ENCODE data around the gene SMAD7. TPM values are rescaled to one million over a fixed set of nuclear protein-coding genes. Genes with fewer than 3 reads are reported as not detected.
A peak's percentile ranks its signal among the peaks of the same experiment; 100 is the strongest.

The SMAD7 gene
- total RNA-seq, 1 donor from 2014 or later, result 61.2 TPM

GRCh38 chr18:48975120-48975816 lies 24.5 kb upstream of the SMAD7 start:
- H3K27ac Mint-ChIP-seq (ENCODE audit: unreplicated experiment), result peak overlapping the region; percentile 75
- H3K36me3 Mint-ChIP-seq (ENCODE audit: low read depth), result no peaks in the 10 kb centered on the region
- peak overlapping the region; percentile 67 for H3K4me3 Mint-ChIP-seq (ENCODE audit: unreplicated experiment)
- peaks cover 20% of the 10 kb centered on the region for H3K4me1 Mint-ChIP-seq (ENCODE audit: low read depth)
- peak; percentile 15 for TF ChIP-seq CTCF (IDR thresholded peaks at IDR 0.05)
- no peaks in the 10 kb centered on the region for H3K9me3 Mint-ChIP-seq (ENCODE audit: low read depth)
- no peak for DNase-seq (ENCODE audit: low spot score)
- H3K27me3 Mint-ChIP-seq (ENCODE audit: low read depth), result no peaks in the 10 kb centered on the region

GRCh38 chr18:48974304-48975119 lies 23.7 kb upstream of the SMAD7 start:
- peak overlapping the region; percentile 75 for H3K27ac Mint-ChIP-seq (ENCODE audit: unreplicated experiment)
- H3K27me3 Mint-ChIP-seq (ENCODE audit: low read depth), result no peaks in the 10 kb centered on the region

GRCh38 chr18:48973731-48974130 lies 23.0 kb upstream of the SMAD7 start:
- Mint-ChIP-seq H3K4me1 (ENCODE audit: low read depth) (peaks cover 13% of the 10 kb centered on the region), H3K36me3 (ENCODE audit: low read depth) (no peaks in the 10 kb centered on the region), H3K4me3 (ENCODE audit: unreplicated experiment) (no peak overlapping the region), H3K27me3 (ENCODE audit: low read depth) (no peaks in the 10 kb centered on the region), H3K27ac (ENCODE audit: unreplicated experiment) (no peak overlapping the region), H3K9me3 (ENCODE audit: low read depth) (no peaks in the 10 kb centered on the region)
- no peak for TF ChIP-seq CTCF (IDR thresholded peaks at IDR 0.05)
- no peak for DNase-seq (ENCODE audit: low spot score)

More at GRCh38 chr18:48974304-48975119, 23.7 kb upstream of the SMAD7 start:
- Mint-ChIP-seq H3K36me3 (ENCODE audit: low read depth) (no peaks in the 10 kb centered on the region), H3K4me1 (ENCODE audit: low read depth) (peaks cover 13% of the 10 kb centered on the region), H3K4me3 (ENCODE audit: unreplicated experiment) (peak overlapping the region; percentile 67), H3K9me3 (ENCODE audit: low read depth) (no peaks in the 10 kb centered on the region)
- TF ChIP-seq CTCF (IDR thresholded peaks at IDR 0.05), result peak; percentile 26
- no peak for DNase-seq (ENCODE audit: low spot score)

GRCh38 chr18:48968412-48969215 lies 17.8 kb upstream of the SMAD7 start:
- Mint-ChIP-seq H3K27ac (ENCODE audit: unreplicated experiment) (no peak overlapping the region), H3K4me3 (ENCODE audit: unreplicated experiment) (no peak overlapping the region), H3K4me1 (ENCODE audit: low read depth) (peaks cover 8% of the 10 kb centered on the region), H3K9me3 (ENCODE audit: low read depth) (no peaks in the 10 kb centered on the region), H3K36me3 (ENCODE audit: low read depth) (no peaks in the 10 kb centered on the region), H3K27me3 (ENCODE audit: low read depth) (no peaks in the 10 kb centered on the region)
- no peak for TF ChIP-seq CTCF (IDR thresholded peaks at IDR 0.05)
- DNase-seq (ENCODE audit: low spot score), result no peak

- Mint-ChIP-seq H3K4me3 (ENCODE audit: unreplicated experiment) (no peak overlapping the region), H3K9me3 (ENCODE audit: low read depth) (no peaks in the 10 kb centered on the region), H3K27ac (ENCODE audit: unreplicated experiment) (no peak overlapping the region), H3K4me1 (ENCODE audit: low read depth) (peaks cover 19% of the 10 kb centered on the region), H3K27me3 (ENCODE audit: low read depth) (no peaks in the 10 kb centered on the region), H3K36me3 (ENCODE audit: low read depth) (no peaks in the 10 kb centered on the region)
- TF ChIP-seq CTCF (IDR thresholded peaks at IDR 0.05), result no peak
- DNase-seq (ENCODE audit: low spot score), result no peak
Measured at GRCh38 chr18:48967545-48967944, 16.8 kb upstream of the SMAD7 start.

All from chondrocyte (in vitro differentiated cells).